ENCODE data around the gene ACAD8. TPM values are rescaled to one million over a fixed set of nuclear protein-coding genes. Genes with fewer than 3 reads are reported as not detected.

ACAD8 gene
- total and polyA plus RNA-seq, 3 experiments from 2014 or later = 20.9 to 28.2 (median 27.1) TPM

GRCh38 chr11:134231958-134232659, 21.3 kb upstream of the ACAD8 start:
- no peak overlapping the region for H3K27ac ChIP-seq (ENCODE audit: low read depth, low read length)
- ChIA-PET POLR2A (no interaction called here), CTCF (interaction anchor here (0.9 to 1.4 kb wide), 2 partner anchors 25 kb away, joined by 3 read pairs; no protein-coding TSS in a partner anchor)
- Mint-ChIP-seq H3K27ac (peak overlapping the region in 5 of 8 donors; percentile 37 to 88 (median 49)), H3K9me3 (no peaks in the 10 kb centered on the region), H3K4me3 (peak overlapping the region in 1 of 7 donors; percentile 66), H3K36me3 (peaks cover 1 to 48% (median 16%) of the 10 kb centered on the region in 3 donors), H3K27me3 (no peaks in the 10 kb centered on the region), H3K4me1 (peaks cover 54 to 68% (median 58%) of the 10 kb centered on the region in 3 donors)
- no peak overlapping the region for H3K4me3 ChIP-seq (ENCODE audit: low read length)
- no peaks in the 10 kb centered on the region for H3K9me3 ChIP-seq (ENCODE audit: low read length)
- H3K4me1 ChIP-seq (ENCODE audit: insufficient read depth, low read length) = peaks cover 52% of the 10 kb centered on the region
- H3K27me3 ChIP-seq (ENCODE audit: insufficient read depth, low read length, poor library complexity, severe bottlenecking) = no peaks in the 10 kb centered on the region
- H3K36me3 ChIP-seq (ENCODE audit: insufficient read depth, low read length) = peaks cover 16% of the 10 kb centered on the region
- no peak for DNase-seq

- Histone ChIP-seq H3K27ac (ENCODE audit: low read depth, low read length) (no peak overlapping the region), H3K27me3 (ENCODE audit: insufficient read depth, low read length, poor library complexity, severe bottlenecking) (no peaks in the 10 kb centered on the region), H3K4me3 (ENCODE audit: low read length) (no peak overlapping the region), H3K9me3 (ENCODE audit: low read length) (no peaks in the 10 kb centered on the region), H3K4me1 (ENCODE audit: insufficient read depth, low read length) (peaks cover 37% of the 10 kb centered on the region), H3K36me3 (ENCODE audit: insufficient read depth, low read length) (peaks cover 23% of the 10 kb centered on the region)
- Mint-ChIP-seq H3K4me1 (peaks cover 38 to 56% (median 42%) of the 10 kb centered on the region in 3 donors), H3K9me3 (no peaks in the 10 kb centered on the region), H3K36me3 (peaks cover 7 to 61% (median 24%) of the 10 kb centered on the region in 3 donors), H3K4me3 (no peak overlapping the region), H3K27ac (peak overlapping the region in 2 of 8 donors; percentile 50 to 75), H3K27me3 (no peaks in the 10 kb centered on the region)
- ChIA-PET CTCF (interaction anchor here (1.4 to 2.9 kb wide), 2 partner anchors 10 to 28 kb away, joined by 4 to 11 read pairs; no protein-coding TSS in a partner anchor), POLR2A (no interaction called here)
- DNase-seq = no peak
Measured at GRCh38 chr11:134233729-134234179, 19.6 kb upstream of the ACAD8 start.

- ChIA-PET CTCF (interaction anchor here (2.9 kb wide), 1 partner anchor 9 kb away, joined by 11 read pairs; no protein-coding TSS in a partner anchor), POLR2A (no interaction called here)
- Mint-ChIP-seq H3K9me3 (no peaks in the 10 kb centered on the region), H3K36me3 (peaks cover 7 to 69% (median 26%) of the 10 kb centered on the region in 3 donors), H3K27ac (no peak overlapping the region), H3K27me3 (no peaks in the 10 kb centered on the region), H3K4me3 (no peak overlapping the region), H3K4me1 (peaks cover 21 to 40% (median 26%) of the 10 kb centered on the region in 3 donors)
- Histone ChIP-seq H3K36me3 (ENCODE audit: insufficient read depth, low read length) (peaks cover 37% of the 10 kb centered on the region), H3K27ac (ENCODE audit: low read depth, low read length) (no peak overlapping the region), H3K27me3 (ENCODE audit: insufficient read depth, low read length, poor library complexity, severe bottlenecking) (no peaks in the 10 kb centered on the region), H3K4me3 (ENCODE audit: low read length) (no peak overlapping the region), H3K9me3 (ENCODE audit: low read length) (no peaks in the 10 kb centered on the region), H3K4me1 (ENCODE audit: insufficient read depth, low read length) (peaks cover 20% of the 10 kb centered on the region)
- DNase-seq = no peak
Measured at GRCh38 chr11:134235399-134235798, 18.0 kb upstream of the ACAD8 start.

GRCh38 chr11:134236834-134237556, 16.4 kb upstream of the ACAD8 start:
- Mint-ChIP-seq H3K27ac (peak overlapping the region in 5 of 8 donors; percentile 5 to 78 (median 24)), H3K36me3 (peaks cover 7 to 71% (median 24%) of the 10 kb centered on the region in 3 donors), H3K4me3 (no peak overlapping the region), H3K4me1 (peaks cover 12 to 27% (median 12%) of the 10 kb centered on the region in 3 donors), H3K27me3 (no peaks in the 10 kb centered on the region), H3K9me3 (no peaks in the 10 kb centered on the region)
- no peaks in the 10 kb centered on the region for H3K27me3 ChIP-seq (ENCODE audit: insufficient read depth, low read length, poor library complexity, severe bottlenecking)
- peaks cover 10% of the 10 kb centered on the region for H3K4me1 ChIP-seq (ENCODE audit: insufficient read depth, low read length)
- ChIA-PET POLR2A (no interaction called here), CTCF (no interaction called here)
- H3K4me3 ChIP-seq (ENCODE audit: low read length) = no peak overlapping the region
- H3K27ac ChIP-seq (ENCODE audit: low read depth, low read length) = no peak overlapping the region
- peaks cover 41% of the 10 kb centered on the region for H3K36me3 ChIP-seq (ENCODE audit: insufficient read depth, low read length)
- DNase-seq = no peak
- no peaks in the 10 kb centered on the region for H3K9me3 ChIP-seq (ENCODE audit: low read length)

- Histone ChIP-seq H3K4me1 (ENCODE audit: insufficient read depth, low read length) (peaks cover 5% of the 10 kb centered on the region), H3K36me3 (ENCODE audit: insufficient read depth, low read length) (peaks cover 41% of the 10 kb centered on the region), H3K27ac (ENCODE audit: low read depth, low read length) (no peak overlapping the region), H3K27me3 (ENCODE audit: insufficient read depth, low read length, poor library complexity, severe bottlenecking) (no peaks in the 10 kb centered on the region), H3K9me3 (ENCODE audit: low read length) (no peaks in the 10 kb centered on the region), H3K4me3 (ENCODE audit: low read length) (no peak overlapping the region)
- Mint-ChIP-seq H3K9me3 (no peaks in the 10 kb centered on the region), H3K27me3 (no peaks in the 10 kb centered on the region), H3K4me3 (no peak overlapping the region), H3K4me1 (peaks cover 7 to 21% (median 8%) of the 10 kb centered on the region in 3 donors), H3K27ac (peak overlapping the region in 5 of 8 donors; percentile 5 to 78 (median 24)), H3K36me3 (peaks cover 7 to 74% (median 28%) of the 10 kb centered on the region in 3 donors)
- no peak for DNase-seq
- CTCF ChIA-PET = no interaction called here
- POLR2A ChIA-PET = no interaction called here
Measured at GRCh38 chr11:134237557-134237922, 15.8 kb upstream of the ACAD8 start.

- H3K36me3 Mint-ChIP-seq = peaks cover 7 to 85% (median 29%) of the 10 kb centered on the region in 3 donors
- H3K27me3 ChIP-seq (ENCODE audit: insufficient read depth, low read length, poor library complexity, severe bottlenecking) = no peaks in the 10 kb centered on the region
- H3K36me3 ChIP-seq (ENCODE audit: insufficient read depth, low read length) = peaks cover 41% of the 10 kb centered on the region
- H3K4me3 Mint-ChIP-seq = no peak overlapping the region
- H3K27ac Mint-ChIP-seq = peak overlapping the region in 2 of 8 donors; percentile 24 to 81
- DNase-seq = no peak
- no peaks in the 10 kb centered on the region for H3K27me3 Mint-ChIP-seq
- H3K4me1 ChIP-seq (ENCODE audit: insufficient read depth, low read length) = no peaks in the 10 kb centered on the region
- H3K9me3 ChIP-seq (ENCODE audit: low read length) = no peaks in the 10 kb centered on the region
- no peaks in the 10 kb centered on the region for H3K9me3 Mint-ChIP-seq
- H3K27ac ChIP-seq (ENCODE audit: low read depth, low read length) = no peak overlapping the region
- CTCF ChIA-PET = interaction anchor here (0.7 to 1.6 kb wide), 3 partner anchors 12 to 24 kb away, joined by 3 to 5 read pairs (median 3); partner anchors contain the start of gene VPS26B
- no peak overlapping the region for H3K4me3 ChIP-seq (ENCODE audit: low read length)
- POLR2A ChIA-PET = no interaction called here
- peaks cover 0 to 16% (median 1%) of the 10 kb centered on the region in 3 donors for H3K4me1 Mint-ChIP-seq
Measured at GRCh38 chr11:134238956-134239355, 14.4 kb upstream of the ACAD8 start.

GRCh38 chr11:134240592-134240991, 12.8 kb upstream of the ACAD8 start:
- peaks cover 0 to 12% (median 0%) of the 10 kb centered on the region in 3 donors for H3K4me1 Mint-ChIP-seq
- no peaks in the 10 kb centered on the region for H3K27me3 Mint-ChIP-seq
- no peak overlapping the region for H3K4me3 ChIP-seq (ENCODE audit: low read length)
- no peaks in the 10 kb centered on the region for H3K27me3 ChIP-seq (ENCODE audit: insufficient read depth, low read length, poor library complexity, severe bottlenecking)
- no peak overlapping the region for H3K4me3 Mint-ChIP-seq
- peaks cover 7 to 87% (median 31%) of the 10 kb centered on the region in 3 donors for H3K36me3 Mint-ChIP-seq
- H3K36me3 ChIP-seq (ENCODE audit: insufficient read depth, low read length) = peaks cover 34% of the 10 kb centered on the region
- ChIA-PET CTCF (no interaction called here), POLR2A (no interaction called here)
- no peaks in the 10 kb centered on the region for H3K9me3 ChIP-seq (ENCODE audit: low read length)
- H3K4me1 ChIP-seq (ENCODE audit: insufficient read depth, low read length) = no peaks in the 10 kb centered on the region
- peak overlapping the region in 1 of 8 donors; percentile 33 for H3K27ac Mint-ChIP-seq
- no peak overlapping the region for H3K27ac ChIP-seq (ENCODE audit: low read depth, low read length)
- DNase-seq = no peak
- H3K9me3 Mint-ChIP-seq = no peaks in the 10 kb centered on the region

GRCh38 chr11:134242376-134242775, 11.0 kb upstream of the ACAD8 start:
- Mint-ChIP-seq H3K27ac (peak overlapping the region in 1 of 8 donors; percentile 9), H3K27me3 (no peaks in the 10 kb centered on the region), H3K36me3 (peaks cover 4 to 89% (median 28%) of the 10 kb centered on the region in 3 donors), H3K4me1 (peaks cover 0 to 2% (median 0%) of the 10 kb centered on the region in 3 donors), H3K4me3 (no peak overlapping the region), H3K9me3 (no peaks in the 10 kb centered on the region)
- H3K27me3 ChIP-seq (ENCODE audit: insufficient read depth, low read length, poor library complexity, severe bottlenecking) = no peaks in the 10 kb centered on the region
- H3K4me3 ChIP-seq (ENCODE audit: low read length) = no peak overlapping the region
- no peak for DNase-seq
- H3K9me3 ChIP-seq (ENCODE audit: low read length) = no peaks in the 10 kb centered on the region
- ChIA-PET POLR2A (no interaction called here), CTCF (interaction anchor here (4.1 kb wide), 1 partner anchor 35 kb away, joined by 19 read pairs; no protein-coding TSS in a partner anchor)
- no peak overlapping the region for H3K27ac ChIP-seq (ENCODE audit: low read depth, low read length)
- peaks cover 28% of the 10 kb centered on the region for H3K36me3 ChIP-seq (ENCODE audit: insufficient read depth, low read length)
- H3K4me1 ChIP-seq (ENCODE audit: insufficient read depth, low read length) = no peaks in the 10 kb centered on the region

Data from CD8-positive, alpha-beta memory T cell (primary cell).